HG03095 (cell line): ENCODE results near the gene PAQR8.

Source experiments
- ATAC-seq: cut with Tn5 transposase; IDR thresholded peaks from one replicate; pipeline ENCODE4 v1.9.1; 2021; ENCODE audit warnings: moderate library complexity; ENCODE audit not compliant: unreplicated experiment

The PAQR8 gene

GRCh38 chr6:52361945-52362442 lies at the start of gene PAQR8:
PAQR8 (plus strand) TSS chr6:52362151; CDS start chr6:52403214, 41,063 bp downstream.
- peak; percentile 82 for ATAC-seq

- ATAC-seq = no peak
Measured at GRCh38 chr6:52312461-52312860, 49.5 kb upstream of the PAQR8 start.

GRCh38 chr6:52314752-52315151 lies 47.2 kb upstream of the PAQR8 start:
- no peak for ATAC-seq

- no peak for ATAC-seq
Measured at GRCh38 chr6:52317211-52317610, 44.7 kb upstream of the PAQR8 start.

GRCh38 chr6:52317841-52318581 lies 43.9 kb upstream of the PAQR8 start:
- ATAC-seq = peak; percentile 99

GRCh38 chr6:52324189-52324588 lies 37.8 kb upstream of the PAQR8 start:
- ATAC-seq = no peak

GRCh38 chr6:52325695-52326471 lies 36.1 kb upstream of the PAQR8 start:
- no peak for ATAC-seq

- no peak for ATAC-seq
Measured at GRCh38 chr6:52326540-52327364, 35.2 kb upstream of the PAQR8 start.

- no peak for ATAC-seq
Measured at GRCh38 chr6:52328303-52328662, 33.7 kb upstream of the PAQR8 start.

GRCh38 chr6:52328729-52329128 lies 33.2 kb upstream of the PAQR8 start:
- no peak for ATAC-seq

- ATAC-seq = no peak
Measured at GRCh38 chr6:52330470-52330869, 31.5 kb upstream of the PAQR8 start.

- ATAC-seq = no peak
Measured at GRCh38 chr6:52331793-52332457, 30.0 kb upstream of the PAQR8 start.

GRCh38 chr6:52333840-52334200 lies 28.1 kb upstream of the PAQR8 start:
- no peak for ATAC-seq

- no peak for ATAC-seq
Measured at GRCh38 chr6:52335576-52335975, 26.4 kb upstream of the PAQR8 start.

- ATAC-seq = peak; percentile 12
Measured at GRCh38 chr6:52336919-52337561, 24.9 kb upstream of the PAQR8 start.

GRCh38 chr6:52337633-52338290 lies 24.2 kb upstream of the PAQR8 start:
- peak; percentile 91 for ATAC-seq

GRCh38 chr6:52340603-52340880 lies 21.4 kb upstream of the PAQR8 start:
- no peak for ATAC-seq

- no peak for ATAC-seq
Measured at GRCh38 chr6:52341561-52342260, 20.2 kb upstream of the PAQR8 start.

- no peak for ATAC-seq
Measured at GRCh38 chr6:52345311-52345710, 16.6 kb upstream of the PAQR8 start.
